Measurements from ENCODE around the gene HDAC4.

The HDAC4 gene

GRCh38 chr2:239195992-239196391 lies 204.8 kb downstream of the HDAC4 start:
- peaks cover 12% of the 10 kb centered on the region for H3K4me1 Mint-ChIP-seq (ENCODE audit: low read depth)

GRCh38 chr2:239195318-239195871 lies 205.4 kb downstream of the HDAC4 start:
- peaks cover 15% of the 10 kb centered on the region for H3K36me3 Mint-ChIP-seq (ENCODE audit: low read depth)
- no peak overlapping the region for H3K4me3 Mint-ChIP-seq
- H3K9me3 Mint-ChIP-seq: no peaks in the 10 kb centered on the region
- H3K27me3 Mint-ChIP-seq: no peaks in the 10 kb centered on the region
- H3K4me1 Mint-ChIP-seq (ENCODE audit: low read depth): peaks cover 12% of the 10 kb centered on the region
- no peak overlapping the region for H3K27ac Mint-ChIP-seq

More at GRCh38 chr2:239195992-239196391, 204.8 kb downstream of the HDAC4 start:
- Mint-ChIP-seq H3K36me3 (ENCODE audit: low read depth) (peaks cover 12% of the 10 kb centered on the region), H3K27ac (no peak overlapping the region), H3K4me3 (no peak overlapping the region), H3K9me3 (no peaks in the 10 kb centered on the region), H3K27me3 (no peaks in the 10 kb centered on the region)

GRCh38 chr2:239194731-239195317 lies 206.0 kb downstream of the HDAC4 start:
- Mint-ChIP-seq H3K4me1 (ENCODE audit: low read depth) (peaks cover 12% of the 10 kb centered on the region), H3K4me3 (no peak overlapping the region), H3K9me3 (no peaks in the 10 kb centered on the region), H3K27ac (no peak overlapping the region), H3K36me3 (ENCODE audit: low read depth) (peaks cover 18% of the 10 kb centered on the region), H3K27me3 (no peaks in the 10 kb centered on the region)

GRCh38 chr2:239193925-239194677 lies 206.7 kb downstream of the HDAC4 start:
- Mint-ChIP-seq H3K27ac (no peak overlapping the region), H3K4me1 (ENCODE audit: low read depth) (peaks cover 12% of the 10 kb centered on the region), H3K9me3 (no peaks in the 10 kb centered on the region), H3K4me3 (no peak overlapping the region), H3K36me3 (ENCODE audit: low read depth) (peaks cover 18% of the 10 kb centered on the region), H3K27me3 (no peaks in the 10 kb centered on the region)

GRCh38 chr2:239193401-239193811 lies 207.4 kb downstream of the HDAC4 start:
- Mint-ChIP-seq H3K4me3 (no peak overlapping the region), H3K4me1 (ENCODE audit: low read depth) (peaks cover 12% of the 10 kb centered on the region), H3K27ac (no peak overlapping the region), H3K36me3 (ENCODE audit: low read depth) (peaks cover 25% of the 10 kb centered on the region), H3K27me3 (no peaks in the 10 kb centered on the region), H3K9me3 (no peaks in the 10 kb centered on the region)

GRCh38 chr2:239192975-239193374 lies 207.8 kb downstream of the HDAC4 start:
- H3K9me3 Mint-ChIP-seq: no peaks in the 10 kb centered on the region
- H3K4me3 Mint-ChIP-seq: no peak overlapping the region
- no peaks in the 10 kb centered on the region for H3K27me3 Mint-ChIP-seq
- peaks cover 27% of the 10 kb centered on the region for H3K36me3 Mint-ChIP-seq (ENCODE audit: low read depth)
- peaks cover 12% of the 10 kb centered on the region for H3K4me1 Mint-ChIP-seq (ENCODE audit: low read depth)
- no peak overlapping the region for H3K27ac Mint-ChIP-seq

GRCh38 chr2:239192456-239192855 lies 208.4 kb downstream of the HDAC4 start:
- Mint-ChIP-seq H3K4me3 (no peak overlapping the region), H3K36me3 (ENCODE audit: low read depth) (peaks cover 24% of the 10 kb centered on the region), H3K27ac (no peak overlapping the region)

GRCh38 chr2:239190921-239191885 lies 209.6 kb downstream of the HDAC4 start:
- H3K4me3 Mint-ChIP-seq: no peak overlapping the region
- H3K27ac Mint-ChIP-seq: no peak overlapping the region
- peaks cover 8% of the 10 kb centered on the region for H3K4me1 Mint-ChIP-seq (ENCODE audit: low read depth)
- no peaks in the 10 kb centered on the region for H3K27me3 Mint-ChIP-seq
- no peaks in the 10 kb centered on the region for H3K9me3 Mint-ChIP-seq
- peaks cover 18% of the 10 kb centered on the region for H3K36me3 Mint-ChIP-seq (ENCODE audit: low read depth)

More at GRCh38 chr2:239192456-239192855, 208.4 kb downstream of the HDAC4 start:
- Mint-ChIP-seq H3K9me3 (no peaks in the 10 kb centered on the region), H3K4me1 (ENCODE audit: low read depth) (peaks cover 10% of the 10 kb centered on the region), H3K27me3 (no peaks in the 10 kb centered on the region)

GRCh38 chr2:239190361-239190760 lies 210.5 kb downstream of the HDAC4 start:
- no peaks in the 10 kb centered on the region for H3K27me3 Mint-ChIP-seq
- H3K36me3 Mint-ChIP-seq (ENCODE audit: low read depth): peaks cover 24% of the 10 kb centered on the region
- no peak overlapping the region for H3K27ac Mint-ChIP-seq
- peaks cover 4% of the 10 kb centered on the region for H3K4me1 Mint-ChIP-seq (ENCODE audit: low read depth)
- no peaks in the 10 kb centered on the region for H3K9me3 Mint-ChIP-seq
- H3K4me3 Mint-ChIP-seq: no peak overlapping the region

- no peaks in the 10 kb centered on the region for H3K9me3 Mint-ChIP-seq
- H3K27ac Mint-ChIP-seq: no peak overlapping the region
- no peaks in the 10 kb centered on the region for H3K27me3 Mint-ChIP-seq
- H3K4me3 Mint-ChIP-seq: no peak overlapping the region
- peaks cover 4% of the 10 kb centered on the region for H3K4me1 Mint-ChIP-seq (ENCODE audit: low read depth)
- H3K36me3 Mint-ChIP-seq (ENCODE audit: low read depth): peaks cover 24% of the 10 kb centered on the region
Observed at GRCh38 chr2:239189711-239190131, 211.1 kb downstream of the HDAC4 start.

GRCh38 chr2:239188536-239188935 lies 212.3 kb downstream of the HDAC4 start:
- Mint-ChIP-seq H3K4me1 (ENCODE audit: low read depth) (peaks cover 4% of the 10 kb centered on the region), H3K36me3 (ENCODE audit: low read depth) (peaks cover 24% of the 10 kb centered on the region), H3K27me3 (no peaks in the 10 kb centered on the region), H3K9me3 (no peaks in the 10 kb centered on the region), H3K27ac (no peak overlapping the region), H3K4me3 (no peak overlapping the region)

GRCh38 chr2:239187464-239188253 lies 213.2 kb downstream of the HDAC4 start:
- no peak overlapping the region for H3K27ac Mint-ChIP-seq
- H3K9me3 Mint-ChIP-seq: no peaks in the 10 kb centered on the region
- peaks cover 24% of the 10 kb centered on the region for H3K36me3 Mint-ChIP-seq (ENCODE audit: low read depth)
- H3K4me1 Mint-ChIP-seq (ENCODE audit: low read depth): peaks cover 4% of the 10 kb centered on the region
- H3K4me3 Mint-ChIP-seq: no peak overlapping the region
- no peaks in the 10 kb centered on the region for H3K27me3 Mint-ChIP-seq

- H3K9me3 Mint-ChIP-seq: no peaks in the 10 kb centered on the region
- H3K27me3 Mint-ChIP-seq: no peaks in the 10 kb centered on the region
- H3K4me3 Mint-ChIP-seq: no peak overlapping the region
- no peaks in the 10 kb centered on the region for H3K4me1 Mint-ChIP-seq (ENCODE audit: low read depth)
- peaks cover 24% of the 10 kb centered on the region for H3K36me3 Mint-ChIP-seq (ENCODE audit: low read depth)
- no peak overlapping the region for H3K27ac Mint-ChIP-seq
Observed at GRCh38 chr2:239186516-239187357, 214.1 kb downstream of the HDAC4 start.

All from stimulated activated naive CD8-positive, alpha-beta T cell treated with anti-CD3 and anti-CD28 coated beads, Interleukin-15, Interleukin-2, amounts not matched to agents 100 ng/mL and 50 ng/mL, for 24 hours (primary cell).